ENCODE measurements around the gene NR2C2. TPM values are rescaled to one million over a fixed set of nuclear protein-coding genes. Genes with fewer than 3 reads are reported as not detected.
A peak's percentile ranks its signal among the peaks of the same experiment; 100 is the strongest.

The NR2C2 gene
- total and polyA plus RNA-seq, 8 donors: 5.0 to 73.6 (median 15.5) TPM

GRCh38 chr3:14957925-14958324, 10.5 kb downstream of the NR2C2 start:
- Histone ChIP-seq H3K27ac (peak overlapping the region in 1 of 5 donors; percentile 51), H3K36me3 (peaks cover 0 to 18% (median 9%) of the 10 kb centered on the region in 4 donors), H3K4me3 (no peak overlapping the region), H3K27me3 (no peaks in the 10 kb centered on the region), H3K9me3 (no peaks in the 10 kb centered on the region), H3K4me1 (peaks cover 12 to 61% (median 28%) of the 10 kb centered on the region in 4 donors)
- intact Hi-C loops (cut with DNase I; ENCODE audit: low total_unique reads): no loop called here
- no peak for DNase-seq
- TF ChIP-seq POLR2AphosphoS5 (IDR thresholded peaks at IDR 0.05): no peak
- TF ChIP-seq CTCF (IDR thresholded peaks at IDR 0.05): no peak
- no peak for TF ChIP-seq EP300 (IDR thresholded peaks at IDR 0.05)
- TF ChIP-seq POLR2A (IDR thresholded peaks at IDR 0.05): no peak
- WGBS, 5 donors: 20 to 37% (median 29%) methylated on average over 1 of the region's 1 CpG

- Histone ChIP-seq H3K4me3 (no peak overlapping the region), H3K36me3 (peaks cover 0 to 18% (median 12%) of the 10 kb centered on the region in 4 donors), H3K27ac (peak overlapping the region in 1 of 5 donors; percentile 51), H3K4me1 (peaks cover 12 to 51% (median 25%) of the 10 kb centered on the region in 4 donors), H3K9me3 (no peaks in the 10 kb centered on the region), H3K27me3 (no peaks in the 10 kb centered on the region)
- DNase-seq: peak in 1 of 2 donors; percentile 30
- TF ChIP-seq EP300 (IDR thresholded peaks at IDR 0.05) (no peak), CTCF (IDR thresholded peaks at IDR 0.05) (no peak), POLR2A (IDR thresholded peaks at IDR 0.05) (no peak), POLR2AphosphoS5 (IDR thresholded peaks at IDR 0.05) (no peak)
- WGBS, 5 donors: 49 to 69% (median 56%) methylated on average over 2 of the region's 2 CpGs
- intact Hi-C loops (cut with DNase I; ENCODE audit: low total_unique reads): no loop called here
Measured at GRCh38 chr3:14959359-14959943, 12.1 kb downstream of the NR2C2 start.

DNA sequence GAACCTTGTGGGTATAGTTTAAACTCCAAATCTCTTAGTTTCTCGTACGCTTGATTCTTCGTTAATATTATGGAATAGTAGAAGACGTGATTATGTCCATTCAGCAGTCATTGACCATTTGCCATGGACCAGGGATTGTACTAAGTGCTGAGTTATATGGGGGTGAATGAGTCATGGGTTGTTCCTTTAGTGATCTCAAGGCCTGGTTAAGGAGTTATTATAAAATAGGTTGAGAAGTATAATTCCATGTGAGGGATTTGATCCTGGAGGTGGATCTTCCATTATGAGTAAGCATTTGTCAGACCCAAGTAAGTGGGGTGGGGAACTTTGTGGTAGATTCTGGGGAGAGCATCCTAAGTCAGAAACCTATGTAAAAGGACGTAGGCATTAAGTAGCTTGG, 15.4 kb downstream of the NR2C2 start:
- 95 to 98% (median 96%) methylated on average over 5 of the region's 5 CpGs for WGBS, 5 donors
- peaks cover 0 to 30% (median 24%) of the 10 kb centered on the region in 4 donors for H3K36me3 ChIP-seq
- H3K27ac ChIP-seq: no peak overlapping the region
- H3K9me3 ChIP-seq: no peaks in the 10 kb centered on the region
- no peak for TF ChIP-seq EP300 (IDR thresholded peaks at IDR 0.05)
- no peak for TF ChIP-seq POLR2A (IDR thresholded peaks at IDR 0.05)
- TF ChIP-seq CTCF (IDR thresholded peaks at IDR 0.05): no peak
- no peak for TF ChIP-seq POLR2AphosphoS5 (IDR thresholded peaks at IDR 0.05)
- intact Hi-C loops (cut with DNase I; ENCODE audit: low total_unique reads): no loop called here
- peaks cover 7 to 22% (median 13%) of the 10 kb centered on the region in 4 donors for H3K4me1 ChIP-seq
- H3K27me3 ChIP-seq: no peaks in the 10 kb centered on the region
- H3K4me3 ChIP-seq: no peak overlapping the region
- DNase-seq: no peak

DNA sequence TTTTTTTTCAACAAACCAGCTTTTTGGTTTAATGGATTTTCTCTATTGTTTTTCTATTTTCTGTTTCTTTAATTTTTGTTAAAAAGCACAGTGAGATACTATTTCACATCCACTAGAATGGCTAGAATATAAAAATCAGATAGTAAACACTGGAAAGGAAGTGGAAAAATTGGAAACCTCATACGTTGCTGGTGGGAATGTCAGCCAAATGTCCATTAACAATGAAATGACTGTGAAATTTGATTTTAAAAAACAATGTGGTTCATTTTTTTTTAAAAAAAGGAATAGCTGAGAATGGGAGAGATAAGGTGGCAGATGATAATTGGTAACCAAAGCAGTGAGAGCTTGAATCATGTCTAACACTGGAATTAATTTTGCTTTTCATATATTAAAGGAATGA, 19.9 kb downstream of the NR2C2 start:
- DNase-seq: no peak
- Histone ChIP-seq H3K27me3 (no peaks in the 10 kb centered on the region), H3K9me3 (no peaks in the 10 kb centered on the region), H3K27ac (no peak overlapping the region), H3K36me3 (peaks cover 2 to 36% (median 23%) of the 10 kb centered on the region in 4 donors), H3K4me3 (no peak overlapping the region), H3K4me1 (no peaks in the 10 kb centered on the region)
- no peak for TF ChIP-seq POLR2A (IDR thresholded peaks at IDR 0.05)
- TF ChIP-seq CTCF (IDR thresholded peaks at IDR 0.05): no peak
- TF ChIP-seq EP300 (IDR thresholded peaks at IDR 0.05): no peak
- no peak for TF ChIP-seq POLR2AphosphoS5 (IDR thresholded peaks at IDR 0.05)
- 43 to 72% (median 53%) methylated on average over 1 of the region's 1 CpG for WGBS, 5 donors
- intact Hi-C loops (cut with DNase I; ENCODE audit: low total_unique reads): no loop called here
